HG03469 (cell line): Measurements from ENCODE around the gene EVI2A.
"Not testable (repeated sequence)": the region's sequence is repeated elsewhere in the genome, so short reads cannot be mapped to it uniquely, and the experiment has no call there.

Experiments
- ATAC-seq: cut with Tn5 transposase; IDR thresholded peaks from one replicate; pipeline ENCODE4 v1.9.1; 2021; ENCODE audit warnings: mild to moderate bottlenecking, moderate library complexity, moderate number of reproducible peaks; ENCODE audit not compliant: unreplicated experiment

EVI2A gene, protein sequence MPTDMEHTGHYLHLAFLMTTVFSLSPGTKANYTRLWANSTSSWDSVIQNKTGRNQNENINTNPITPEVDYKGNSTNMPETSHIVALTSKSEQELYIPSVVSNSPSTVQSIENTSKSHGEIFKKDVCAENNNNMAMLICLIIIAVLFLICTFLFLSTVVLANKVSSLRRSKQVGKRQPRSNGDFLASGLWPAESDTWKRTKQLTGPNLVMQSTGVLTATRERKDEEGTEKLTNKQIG

DNA sequence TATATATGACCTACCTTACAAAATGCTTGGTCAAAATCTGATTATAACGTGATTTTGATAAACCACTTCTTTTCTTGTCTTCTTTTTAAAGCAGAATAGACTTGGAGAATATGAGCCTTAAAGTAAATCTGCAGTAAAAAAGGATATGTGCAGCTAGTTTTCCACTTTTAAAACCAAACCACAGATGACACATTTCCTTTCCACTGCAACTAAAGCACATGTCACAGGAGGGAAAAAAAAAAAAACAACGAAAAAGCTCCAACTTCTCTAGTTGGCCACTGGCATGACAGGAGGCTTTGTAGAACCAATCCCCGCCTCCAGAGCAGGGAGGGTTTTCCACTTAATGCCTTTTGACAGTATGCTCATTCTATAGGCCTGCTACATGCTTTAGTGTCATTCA is at the start of gene EVI2A:
Gene EVI2A, minus strand, starts transcription at position 142 of the 400 bp plus-strand sequence. CDS start 2,609 bp downstream, outside the sequence.
- ATAC-seq, result no peak

DNA sequence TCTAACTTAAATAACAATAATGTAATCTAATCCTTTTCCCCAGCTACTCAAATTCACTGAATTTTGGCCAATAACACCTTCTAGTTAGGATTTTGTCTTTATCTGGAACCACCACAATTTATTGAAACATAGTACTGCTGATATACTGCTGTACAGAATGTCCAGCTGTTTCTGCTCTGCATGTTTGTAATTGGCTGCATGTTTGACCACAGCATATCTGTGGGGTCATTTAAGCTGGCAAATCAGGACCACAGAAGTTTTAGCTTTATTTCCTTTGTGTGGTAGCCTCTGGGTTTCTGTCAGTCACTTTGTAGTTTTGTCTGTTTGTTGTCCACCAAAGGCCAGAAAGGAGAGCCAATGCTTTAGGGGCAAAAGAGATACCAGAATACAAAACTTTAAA is 47.8 kb upstream of the EVI2A start:
- ATAC-seq, result no peak

DNA sequence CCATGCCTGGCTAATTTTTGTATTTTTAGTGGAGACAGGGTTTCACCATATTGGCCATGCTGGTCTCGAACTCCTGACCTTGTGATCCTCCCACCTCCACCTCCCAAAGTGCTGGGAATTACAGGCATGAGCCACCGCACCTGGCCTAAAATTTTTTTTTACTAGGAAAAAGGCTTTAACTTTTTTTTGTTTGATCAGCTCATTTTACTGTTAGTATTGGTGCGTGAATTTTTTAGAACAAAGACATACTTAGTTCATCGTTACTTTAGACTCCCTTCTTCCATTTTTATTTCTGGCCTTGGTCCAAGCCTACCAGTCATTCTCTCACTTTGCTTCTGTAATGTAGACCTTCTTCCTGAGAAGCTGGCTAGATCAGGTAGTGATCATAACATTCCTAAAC is 44.7 kb upstream of the EVI2A start:
- no peak for ATAC-seq

- ATAC-seq, result no peak
These were observed 42.6 kb upstream of the EVI2A start for GRCh38 chr17:31364012-31364411.

DNA sequence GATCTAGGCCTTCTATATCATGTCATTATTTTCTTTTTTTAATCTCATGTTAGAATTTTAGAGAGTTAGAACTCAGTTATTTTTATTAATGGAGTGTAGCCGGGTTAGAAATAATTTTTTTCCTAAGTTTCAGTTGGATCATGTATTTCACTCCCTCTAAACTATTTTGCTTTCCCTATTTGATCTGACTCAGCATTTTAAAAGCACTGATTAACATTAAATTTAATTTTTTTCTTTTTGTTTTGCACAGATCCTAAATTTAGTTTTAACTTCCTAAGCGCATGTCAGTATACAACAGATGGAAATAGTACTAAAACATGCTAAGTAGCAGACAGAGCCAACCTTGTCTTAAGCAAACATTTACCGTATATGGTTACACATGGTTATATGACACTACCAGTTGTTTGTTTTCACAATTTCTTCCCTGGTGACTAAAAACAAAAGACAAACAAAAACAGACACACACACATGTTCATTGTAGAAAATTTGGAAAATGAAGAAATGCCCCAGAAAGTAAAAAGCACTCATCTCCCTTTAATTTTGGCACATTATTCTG is 36.5 kb upstream of the EVI2A start:
- no peak for ATAC-seq

DNA sequence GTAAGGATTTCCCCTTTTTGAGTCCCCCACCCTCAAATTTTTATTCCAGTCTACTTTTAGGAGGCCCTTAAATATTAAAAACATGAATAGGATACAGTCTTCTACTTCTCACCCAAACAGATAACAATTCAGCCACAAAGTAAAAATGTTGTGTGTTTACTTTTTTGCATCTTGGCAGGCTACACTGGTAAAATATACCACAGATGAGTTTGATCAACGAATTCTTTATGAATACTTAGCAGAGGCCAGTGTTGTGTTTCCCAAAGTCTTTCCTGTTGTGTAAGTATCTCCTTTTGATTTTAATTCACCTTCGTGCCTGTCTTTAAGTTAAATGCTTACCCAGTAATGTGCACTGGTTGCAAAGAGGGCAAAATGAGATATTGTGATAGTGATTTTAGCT is 35.7 kb upstream of the EVI2A start:
- ATAC-seq, result no peak

DNA sequence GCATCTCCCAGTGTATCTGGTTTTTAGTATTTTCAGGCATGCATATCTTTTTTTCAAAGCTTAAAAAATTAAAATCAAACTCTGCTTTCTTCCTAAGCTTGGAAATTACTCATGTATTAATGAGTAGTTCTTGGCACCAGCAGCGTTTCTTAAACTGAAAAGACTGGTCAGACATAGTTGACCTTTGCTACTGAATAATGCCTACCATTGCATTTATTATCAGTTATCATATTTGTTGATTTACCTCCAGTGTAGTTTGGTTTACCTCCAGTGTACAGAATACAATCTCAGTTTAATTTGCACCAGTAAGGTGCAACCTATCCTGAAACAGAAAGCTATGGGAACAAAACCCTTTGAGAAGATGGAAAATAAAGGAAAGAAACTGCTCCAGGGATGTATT is 34.5 kb upstream of the EVI2A start:
- ATAC-seq, result no peak

DNA sequence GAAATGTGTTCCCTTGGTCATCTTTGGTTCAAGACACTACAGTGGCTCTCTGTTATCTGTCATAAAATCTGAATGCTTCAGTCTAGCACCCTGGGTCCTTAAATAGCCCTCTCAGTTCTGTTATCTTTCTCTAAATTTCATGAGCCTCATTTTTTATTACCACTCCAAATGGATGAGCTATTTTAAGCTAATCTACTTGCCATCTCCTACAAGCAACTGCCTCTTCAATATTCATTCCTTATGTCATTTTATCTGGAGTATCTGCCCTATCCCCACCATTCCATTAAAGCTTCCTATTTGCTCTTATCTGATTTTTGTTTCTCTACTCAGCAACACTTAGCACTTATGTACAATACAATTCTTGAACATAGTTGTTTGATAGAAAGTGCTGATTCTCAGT is 28.0 kb upstream of the EVI2A start:
- ATAC-seq, result no peak

DNA sequence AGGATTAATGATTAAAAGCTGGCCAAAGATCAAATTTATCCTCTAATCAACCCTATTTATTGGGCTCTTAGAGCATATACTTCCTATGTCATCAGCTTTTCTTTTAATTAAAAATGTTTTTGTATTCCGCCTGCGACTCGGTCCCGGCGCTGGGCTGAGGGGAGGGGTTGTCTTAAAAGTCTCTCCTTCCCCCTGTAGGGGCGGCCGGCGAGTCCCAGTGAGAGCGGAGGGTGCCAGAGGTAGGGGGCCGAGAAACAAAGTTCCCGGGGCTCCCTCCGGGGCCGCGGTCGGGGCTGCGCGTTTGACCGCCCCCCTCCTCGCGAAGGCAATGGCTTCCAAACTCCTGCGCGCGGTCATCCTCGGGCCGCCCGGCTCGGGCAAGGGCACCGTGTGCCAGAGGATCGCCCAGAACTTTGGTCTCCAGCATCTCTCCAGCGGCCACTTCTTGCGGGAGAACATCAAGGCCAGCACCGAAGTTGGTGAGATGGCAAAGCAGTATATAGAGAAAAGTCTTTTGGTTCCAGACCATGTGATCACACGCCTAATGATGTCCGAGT is 23.8 kb upstream of the EVI2A start:
- ATAC-seq, result not testable (repeated sequence)

- no peak for ATAC-seq
These were observed 18.7 kb upstream of the EVI2A start for GRCh38 chr17:31339906-31340661.

DNA sequence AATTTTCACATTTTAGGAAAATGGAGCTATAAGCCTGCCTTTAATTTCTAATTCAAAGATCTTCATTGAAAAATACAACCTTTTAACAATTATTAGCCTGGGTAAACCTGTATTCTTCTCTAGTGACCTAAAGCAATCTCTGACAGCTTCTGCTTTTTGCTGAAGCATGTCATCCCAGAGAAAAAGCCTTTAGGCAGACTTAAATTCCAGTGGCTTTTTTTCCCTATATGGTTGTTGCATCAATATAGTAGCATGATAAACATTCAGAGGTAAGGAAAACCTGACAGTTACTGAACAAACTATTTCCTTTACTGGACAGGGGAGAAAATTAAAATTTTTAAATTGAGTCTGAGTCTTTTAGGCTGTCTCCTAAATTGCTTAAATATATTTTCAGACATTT is 7.8 kb upstream of the EVI2A start:
- ATAC-seq, result no peak

GRCh38 chr17:31328160-31328535 is 6.7 kb upstream of the EVI2A start:
- ATAC-seq, result no peak

GRCh38 chr17:31327534-31328159 is 6.2 kb upstream of the EVI2A start:
- ATAC-seq, result no peak

GRCh38 chr17:31323551-31323950 is 2.1 kb upstream of the EVI2A start:
- no peak for ATAC-seq

GRCh38 chr17:31321966-31322365 is 544 bp upstream of the EVI2A start:
- no peak for ATAC-seq

- ATAC-seq, result no peak
These were observed 631 bp downstream of the EVI2A start for GRCh38 chr17:31320791-31321190.

DNA sequence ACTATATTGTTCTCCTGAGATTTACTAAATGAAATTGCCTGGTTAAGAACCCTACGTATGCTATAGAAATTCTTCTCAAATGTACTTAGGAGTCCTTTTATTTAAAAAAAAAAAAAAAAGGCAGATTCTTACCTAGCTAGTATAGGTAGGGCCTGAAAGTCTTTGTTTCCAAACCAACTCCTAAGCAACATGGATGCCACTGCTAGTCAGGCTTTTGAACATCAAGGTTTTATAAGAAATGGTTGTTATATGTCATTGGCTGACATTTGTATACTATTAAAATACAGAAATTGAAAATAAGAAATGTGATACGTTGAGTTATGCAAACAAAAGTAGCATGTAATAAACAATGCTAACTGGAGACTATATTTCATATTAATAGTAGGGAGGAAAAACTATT is 1.2 kb downstream of the EVI2A start:
- ATAC-seq, result no peak

DNA sequence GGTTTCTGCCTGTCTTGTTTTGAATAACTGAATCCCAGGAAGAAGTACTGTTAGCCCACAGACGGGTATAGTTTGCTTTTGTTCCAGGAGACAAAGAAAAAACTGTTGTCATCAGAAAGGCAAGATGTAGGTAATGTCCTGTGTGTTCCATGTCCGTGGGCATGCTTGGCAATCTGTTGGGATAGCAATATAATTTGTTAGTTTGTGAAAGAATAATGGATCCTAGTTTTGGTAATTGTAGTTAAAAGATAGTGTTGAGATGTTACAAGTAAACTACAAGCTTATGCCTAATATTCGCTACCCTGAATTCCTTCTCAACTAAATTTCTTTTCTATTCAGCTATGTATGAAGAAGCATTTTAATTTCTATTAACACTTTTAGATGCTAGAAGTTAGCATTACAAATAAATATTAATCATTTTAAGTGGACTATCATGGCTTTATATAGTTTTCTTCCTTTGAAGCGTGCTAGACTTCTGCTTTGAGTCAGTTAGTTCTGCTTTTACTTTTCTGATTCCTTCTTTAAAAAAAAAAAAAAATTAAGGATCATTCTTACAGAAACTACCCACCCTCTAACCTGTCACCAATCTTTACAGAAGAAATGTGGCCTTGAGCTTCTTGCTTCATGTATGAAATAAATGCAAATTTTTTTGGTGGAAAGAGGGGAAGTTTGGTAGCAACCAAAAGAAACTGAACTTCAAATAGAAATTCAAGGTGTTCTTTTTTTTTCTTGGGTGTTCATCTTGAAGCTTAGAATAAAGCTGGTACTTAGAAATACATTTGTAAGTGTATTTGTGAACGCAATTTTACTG is 2.4 kb downstream of the EVI2A start:
- ATAC-seq, result no peak

GRCh38 chr17:31318298-31318801 is 3.1 kb downstream of the EVI2A start:
- ATAC-seq, result no peak

DNA sequence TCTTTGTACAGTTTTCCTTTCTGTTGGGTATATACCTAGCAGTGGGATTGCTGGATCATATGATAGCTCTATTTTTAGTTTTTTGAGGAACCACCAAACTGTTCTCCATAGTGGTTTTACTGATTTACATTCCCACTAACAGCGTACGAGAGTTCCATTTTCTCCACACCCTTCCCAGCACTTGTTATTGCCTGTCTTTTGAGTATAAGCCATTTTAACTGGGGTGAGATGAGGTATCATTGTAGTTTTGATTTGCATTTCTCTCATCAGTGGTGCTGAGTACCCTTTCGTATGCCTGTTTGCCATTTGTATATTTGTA is 6.7 kb downstream of the EVI2A start:
- no peak for ATAC-seq
